GM12878 (cell line): ENCODE data around the gene HDAC9.

Experiments used
- BCL11A ChIP-seq: IDR thresholded peaks from 2 replicates; pipeline ENCODE4 v1.6.1; 2011; ENCODE audit warnings: low read depth, low read length
- CHD2 ChIP-seq: IDR thresholded peaks from 2 replicates; pipeline ENCODE4 v1.6.1; 2011; ENCODE audit warnings: low read depth, low read length, improper control_type of control experiment, borderline replicate concordance
- CTCF ChIP-seq, 3 experiments: IDR thresholded peaks in 2 of 3; conservative IDR thresholded peaks in 1 of 3; 2 replicates each; pipeline ENCODE4 v1.5.1; 2011; ENCODE audit warnings: low read depth in 3 of 3, low read length in 3 of 3, mild to moderate bottlenecking in 3 of 3, control low read depth in 2 of 3, moderate library complexity in 2 of 3, inconsistent platforms in 1 of 3, mixed read lengths in 1 of 3; ENCODE audit not compliant: control insufficient read depth in 2 of 3, insufficient read depth in 1 of 3; ENCODE audit errors: extremely low read depth in 1 of 3
- FOXM1 ChIP-seq: IDR thresholded peaks from 2 replicates; pipeline ENCODE4 v1.6.1; 2012; ENCODE audit warnings: low read depth, mild to moderate bottlenecking, inconsistent platforms, low read length, moderate library complexity
- POLR2AphosphoS5 ChIP-seq: IDR thresholded peaks from 2 replicates; pipeline ENCODE4 v1.6.1; 2011; ENCODE audit warnings: mild to moderate bottlenecking, low read length, inconsistent platforms
- REST ChIP-seq: IDR thresholded peaks from 2 replicates; pipeline ENCODE4 v1.6.1; 2012; ENCODE audit warnings: mild to moderate bottlenecking, low read depth, low read length

- no peak for TF ChIP-seq FOXM1
- TF ChIP-seq REST = no peak
- TF ChIP-seq CHD2 = no peak
- no peak for TF ChIP-seq CTCF (IDR thresholded peaks at IDR 0.05 in 2 of 3, conservative IDR thresholded peaks at IDR 0.05 in 1 of 3; ENCODE audit: control insufficient read depth in 2 of 3, extremely low read depth in 1 of 3, insufficient read depth in 1 of 3, low read depth in 3 of 3, low read length in 3 of 3)
- TF ChIP-seq POLR2AphosphoS5 = no peak
- no peak for TF ChIP-seq BCL11A
Observed at GRCh38 chr7:18762189-18762588, 266.6 kb downstream of the HDAC9 start.
